OCI-LY1 (cell line): ENCODE results near the gene WDR45.

Experiments
- H2AFZ ChIP-seq: fragments of 200-600 bp; sonication (generic), shearing (Covaris generic); 2 replicates; pipeline ENCODE4 v1.6.0; 2014; ENCODE audit warnings: antibody characterized with exemption, mild to moderate bottlenecking, low read length
- H3F3A ChIP-seq: fragments of 200-600 bp; sonication (generic), shearing (Covaris generic); 2 replicates; pipeline ENCODE4 v1.6.0; 2014; ENCODE audit warnings: mild to moderate bottlenecking, antibody characterized with exemption, low read length, moderate library complexity; ENCODE audit not compliant: insufficient read depth
- H3K27ac ChIP-seq: fragments of 200-600 bp; sonication (generic); 2 replicates; pipeline ENCODE4 v1.5.1; 2014; ENCODE audit warnings: low read length, mixed run types, mild to moderate bottlenecking, low read depth; ENCODE audit not compliant: poor library complexity, severe bottlenecking
- H3K27me3 ChIP-seq: fragments of 200-600 bp; sonication (generic); 2 replicates; pipeline ENCODE4 v1.6.0; 2014; ENCODE audit warnings: antibody characterized with exemption, mild to moderate bottlenecking, low read length, moderate library complexity; ENCODE audit not compliant: insufficient read depth
- H3K36me3 ChIP-seq: fragments of 200-600 bp; sonication (generic); 2 replicates; pipeline ENCODE4 v1.6.1; 2014; ENCODE audit warnings: mild to moderate bottlenecking, antibody characterized with exemption, low read length, moderate library complexity, mixed read lengths; ENCODE audit not compliant: insufficient read depth
- H3K4me1 ChIP-seq: fragments of 200-600 bp; sonication (generic); 2 replicates; pipeline ENCODE4 v1.5.1; 2014; ENCODE audit warnings: mild to moderate bottlenecking, low read length, moderate library complexity; ENCODE audit not compliant: insufficient read depth, severe bottlenecking
- H3K4me2 ChIP-seq: fragments of 200-600 bp; sonication (generic), shearing (Covaris generic); 2 replicates; pipeline ENCODE4 v1.6.1; 2014; ENCODE audit warnings: low read length
- H3K4me3 ChIP-seq: fragments of 200-600 bp; sonication (generic); 2 replicates; pipeline ENCODE4 v1.5.1; 2014; ENCODE audit warnings: low read length, low read depth, mild to moderate bottlenecking, mixed read lengths; ENCODE audit not compliant: poor library complexity, severe bottlenecking
- H3K79me2 ChIP-seq: fragments of 200-600 bp; shearing (Covaris generic); 2 replicates; pipeline ENCODE4 v1.6.1; 2016; ENCODE audit warnings: mixed run types, low read length, mixed read lengths; ENCODE audit not compliant: insufficient read depth
- H3K9ac ChIP-seq: fragments of 200-600 bp; sonication (generic), shearing (Covaris generic); 2 replicates; pipeline ENCODE4 v1.6.1; 2014; ENCODE audit warnings: mild to moderate bottlenecking, low read length, mixed read lengths
- H3K9me2 ChIP-seq: fragments of 200-600 bp; sonication (generic), shearing (Covaris generic); 2 replicates; pipeline ENCODE4 v1.6.1; 2014; ENCODE audit warnings: low read depth, mild to moderate bottlenecking, low read length, mixed read lengths
- H3K9me3 ChIP-seq: fragments of 200-600 bp; shearing (Covaris generic); 2 replicates; pipeline ENCODE4 v1.6.1; 2014; ENCODE audit warnings: low read length, mixed read lengths
- H4K20me1 ChIP-seq: fragments of 200-600 bp; sonication (generic), shearing (Covaris generic); 2 replicates; pipeline ENCODE4 v1.6.0; 2016; ENCODE audit warnings: mild to moderate bottlenecking, low read length; ENCODE audit not compliant: insufficient read depth
- EZH2 ChIP-seq: fragments of 200-600 bp; sonication (generic), shearing (Covaris generic); IDR thresholded peaks from 2 replicates; pipeline ENCODE4 v1.8.0; 2017; ENCODE audit warnings: borderline replicate concordance, mixed run types, mild to moderate bottlenecking, antibody characterized with exemption, low read length, moderate library complexity, mixed read lengths
- TF ChIP-seq, protein P1 (sequence below): fragments of 200-600 bp; sonication (generic), shearing (Covaris generic); IDR thresholded peaks from 2 replicates; pipeline ENCODE4 v1.5.1; 2017; ENCODE audit warnings: mild to moderate bottlenecking, antibody characterized with exemption, low read length, moderate library complexity, mixed read lengths

The WDR45 gene

GRCh38 chrX:49122499-49122898, 42.8 kb upstream of the WDR45 start:
- no peak overlapping the region for H2AFZ ChIP-seq
- H3K9ac ChIP-seq: peak overlapping the region; percentile 100; the same call in 1 of the 2 replicates
- peak overlapping the region; percentile 99 for H3K4me3 ChIP-seq

DNA sequence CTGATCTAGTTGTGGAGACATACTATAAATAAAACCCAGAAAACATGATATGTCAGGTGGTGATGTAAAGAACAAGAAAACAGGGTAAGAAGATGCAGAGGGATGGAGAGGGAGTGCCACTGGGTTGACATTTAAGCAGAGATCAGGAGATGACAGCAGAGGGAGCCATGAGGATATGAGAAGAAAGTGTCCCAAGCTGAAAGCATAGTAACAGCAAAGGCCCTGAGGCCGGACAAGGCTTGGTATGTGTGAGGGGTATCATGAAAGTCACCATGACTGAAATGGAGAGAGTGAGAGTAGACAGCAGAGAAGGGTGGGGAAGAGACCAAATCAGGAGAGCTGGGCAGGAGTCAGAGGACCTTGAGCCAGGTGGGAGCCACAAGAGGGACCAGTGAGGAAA, 40.4 kb upstream of the WDR45 start:
- peaks cover 10% of the 10 kb centered on the region for H3K79me2 ChIP-seq
- H3K4me1 ChIP-seq: peaks cover 9% of the 10 kb centered on the region
- no peaks in the 10 kb centered on the region for H3K9me2 ChIP-seq
- no peaks in the 10 kb centered on the region for H3F3A ChIP-seq
- no peaks in the 10 kb centered on the region for H4K20me1 ChIP-seq
- H3K9me3 ChIP-seq: no peaks in the 10 kb centered on the region
- no peak overlapping the region for H3K27ac ChIP-seq
- no peak for TF ChIP-seq EZH2
- TF ChIP-seq, protein P1, sequence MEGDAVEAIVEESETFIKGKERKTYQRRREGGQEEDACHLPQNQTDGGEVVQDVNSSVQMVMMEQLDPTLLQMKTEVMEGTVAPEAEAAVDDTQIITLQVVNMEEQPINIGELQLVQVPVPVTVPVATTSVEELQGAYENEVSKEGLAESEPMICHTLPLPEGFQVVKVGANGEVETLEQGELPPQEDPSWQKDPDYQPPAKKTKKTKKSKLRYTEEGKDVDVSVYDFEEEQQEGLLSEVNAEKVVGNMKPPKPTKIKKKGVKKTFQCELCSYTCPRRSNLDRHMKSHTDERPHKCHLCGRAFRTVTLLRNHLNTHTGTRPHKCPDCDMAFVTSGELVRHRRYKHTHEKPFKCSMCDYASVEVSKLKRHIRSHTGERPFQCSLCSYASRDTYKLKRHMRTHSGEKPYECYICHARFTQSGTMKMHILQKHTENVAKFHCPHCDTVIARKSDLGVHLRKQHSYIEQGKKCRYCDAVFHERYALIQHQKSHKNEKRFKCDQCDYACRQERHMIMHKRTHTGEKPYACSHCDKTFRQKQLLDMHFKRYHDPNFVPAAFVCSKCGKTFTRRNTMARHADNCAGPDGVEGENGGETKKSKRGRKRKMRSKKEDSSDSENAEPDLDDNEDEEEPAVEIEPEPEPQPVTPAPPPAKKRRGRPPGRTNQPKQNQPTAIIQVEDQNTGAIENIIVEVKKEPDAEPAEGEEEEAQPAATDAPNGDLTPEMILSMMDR: no peak
- H3K36me3 ChIP-seq: peaks cover 35% of the 10 kb centered on the region; the same call in 1 of the 2 replicates
- H3K4me3 ChIP-seq: no peak overlapping the region
- H3K4me2 ChIP-seq: no peak overlapping the region
- H2AFZ ChIP-seq: no peak overlapping the region
- H3K9ac ChIP-seq: no peak overlapping the region
- no peaks in the 10 kb centered on the region for H3K27me3 ChIP-seq

More at GRCh38 chrX:49122499-49122898, 42.8 kb upstream of the WDR45 start:
- peak overlapping the region; percentile 98 for H3K4me2 ChIP-seq
- no peaks in the 10 kb centered on the region for H4K20me1 ChIP-seq
- no peaks in the 10 kb centered on the region for H3K27me3 ChIP-seq
- no peak overlapping the region for H3K27ac ChIP-seq
- peaks cover 10% of the 10 kb centered on the region for H3K79me2 ChIP-seq
- no peaks in the 10 kb centered on the region for H3F3A ChIP-seq
- no peaks in the 10 kb centered on the region for H3K9me2 ChIP-seq
- H3K4me1 ChIP-seq: peaks cover 9% of the 10 kb centered on the region
- H3K9me3 ChIP-seq: no peaks in the 10 kb centered on the region
- peaks cover 13% of the 10 kb centered on the region; the same call in 1 of the 2 replicates for H3K36me3 ChIP-seq
- no peak for TF ChIP-seq EZH2
- TF ChIP-seq, protein P1: no peak

DNA sequence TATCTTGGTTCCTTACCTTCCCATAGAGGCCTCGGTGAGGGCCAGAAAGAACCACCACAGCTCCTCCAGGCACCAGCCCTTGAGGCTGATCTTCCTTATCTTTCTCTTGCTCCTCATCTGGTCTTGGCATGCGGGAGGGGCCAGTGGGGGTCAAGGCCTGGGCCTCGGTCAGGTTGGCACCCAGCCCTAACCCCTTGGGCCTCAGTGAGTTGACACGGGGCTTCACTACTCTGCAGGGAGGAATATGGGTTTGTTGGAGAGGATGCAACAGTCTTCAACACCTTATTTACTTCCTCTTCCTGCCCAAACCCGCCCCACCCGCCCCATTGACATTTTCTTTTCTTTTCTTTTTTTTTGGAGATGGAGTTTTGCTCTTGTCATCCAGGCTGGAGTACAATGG, 37.9 kb upstream of the WDR45 start:
- Histone ChIP-seq H3K4me2 (no peak overlapping the region), H4K20me1 (no peaks in the 10 kb centered on the region), H3K4me1 (peaks cover 3% of the 10 kb centered on the region), H2AFZ (no peak overlapping the region), H3K27ac (no peak overlapping the region), H3K9ac (no peak overlapping the region), H3K4me3 (no peak overlapping the region), H3K9me3 (no peaks in the 10 kb centered on the region), H3K79me2 (0 out of 2 replicates have a peak, but pooled peaks cover 1% of the 10 kb centered on the region), H3F3A (no peaks in the 10 kb centered on the region), H3K27me3 (no peaks in the 10 kb centered on the region), H3K9me2 (no peaks in the 10 kb centered on the region), H3K36me3 (peaks cover 44% of the 10 kb centered on the region)
- no peak for TF ChIP-seq EZH2
- TF ChIP-seq, protein P1: no peak
